PC-3 (cell line): ENCODE data around the gene GDNF. TPM values are rescaled to one million over a fixed set of nuclear protein-coding genes. Genes with fewer than 3 reads are reported as not detected.
"Not testable (repeated sequence)": the region's sequence is repeated elsewhere in the genome, so short reads cannot be mapped to it uniquely, and the experiment has no call there.

ENCODE experiments used
- ATAC-seq: fragments of 200-7000 bp; cut with Tn5 transposase; 2 replicates; pipeline ENCODE4 v1.9.1; 2020; ENCODE audit warnings: mild to moderate bottlenecking, moderate library complexity
- BruUV-seq: library from RNA; stranded (reverse); fragments of 400-500 nt; replicated peaks from 2 replicates; lab custom pipeline; 2021; lab: Mats Ljungman, UMichigan
- CTCF ChIA-PET: fragments of 300-600 bp; sonication (Branson Sonifier 250); formaldehyde crosslinking; loops from one replicate; lab custom pipeline; 2022; ENCODE audit warnings: antibody characterized with exemption; lab: Charles Lee
- POLR2A ChIA-PET: fragments of 300-600 bp; sonication (Branson Sonifier 250); formaldehyde crosslinking; loops from one replicate; lab custom pipeline; 2022; ENCODE audit warnings: antibody characterized with exemption; ENCODE audit not compliant: unreplicated experiment; lab: Charles Lee
- DNase-seq: peaks from one replicate; pipeline ENCODE4 v3.0.0-alpha.2; 2015
- H2AFZ ChIP-seq: fragments of 300-600 bp; sonication (generic); 2 replicates; pipeline ENCODE4 v1.6.0; 2016; ENCODE audit warnings: antibody characterized with exemption, low read length
- H3F3A ChIP-seq: fragments of 300-600 bp; sonication (generic); one replicate; pipeline ENCODE4 v1.6.0; 2017; ENCODE audit warnings: antibody characterized with exemption, low read length, control low read depth, mild to moderate bottlenecking; ENCODE audit not compliant: unreplicated experiment
- H3K27ac ChIP-seq: fragments of 300-600 bp; sonication (generic); 2 replicates; pipeline ENCODE4 v1.5.1; 2016; ENCODE audit warnings: mild to moderate bottlenecking, low read length
- H3K27me3 ChIP-seq: fragments of 300-600 bp; sonication (generic); 2 replicates; pipeline ENCODE4 v1.6.1; 2016; ENCODE audit warnings: low read length, mixed read lengths
- H3K36me3 ChIP-seq: fragments of 300-600 bp; sonication (generic); 2 replicates; pipeline ENCODE4 v1.6.1; 2016; ENCODE audit warnings: low read depth, mixed run types, low read length, mixed read lengths
- H3K4me1 ChIP-seq: fragments of 300-600 bp; sonication (generic); 2 replicates; pipeline ENCODE4 v1.5.1; 2016; ENCODE audit warnings: low read length; ENCODE audit not compliant: insufficient read depth
- H3K4me2 ChIP-seq: fragments of 300-600 bp; sonication (generic); 2 replicates; pipeline ENCODE4 v1.6.0; 2016; ENCODE audit warnings: low read length
- H3K4me3 ChIP-seq: fragments of 300-600 bp; sonication (generic); 2 replicates; pipeline ENCODE4 v1.5.1; 2016; ENCODE audit warnings: mild to moderate bottlenecking, low read length, mixed read lengths
- H3K79me2 ChIP-seq: fragments of 300-600 bp; sonication (generic); 2 replicates; pipeline ENCODE4 v1.6.1; 2017; ENCODE audit warnings: low read length, mixed read lengths
- H3K9ac ChIP-seq: fragments of 300-600 bp; sonication (generic); 2 replicates; pipeline ENCODE4 v1.6.0; 2016; ENCODE audit warnings: mild to moderate bottlenecking, low read length
- H3K9me2 ChIP-seq: fragments of 300-600 bp; sonication (generic); replicated peaks from 2 replicates; pipeline ENCODE4 v1.6.1; 2016; ENCODE audit warnings: mixed run types, low read length, mixed read lengths
- H3K9me3 ChIP-seq: fragments of 300-600 bp; sonication (generic); 2 replicates; pipeline ENCODE4 v1.6.1; 2016; ENCODE audit warnings: low read length, mixed read lengths
- H4K20me1 ChIP-seq: fragments of 300-600 bp; sonication (generic); 2 replicates; pipeline ENCODE4 v1.6.1; 2016; ENCODE audit warnings: low read length, mixed read lengths
- EZH2 ChIP-seq: fragments of 300-600 bp; sonication (generic); IDR thresholded peaks from one replicate; pipeline ENCODE4 v1.6.1; 2017; ENCODE audit warnings: antibody characterized with exemption, mild to moderate bottlenecking, low read length; ENCODE audit not compliant: unreplicated experiment
- EZH2phosphoT487 ChIP-seq: fragments of 300-600 bp; sonication (generic); IDR thresholded peaks from 2 replicates; pipeline ENCODE4 v1.6.1; 2018; ENCODE audit warnings: mild to moderate bottlenecking, antibody characterized with exemption, low read length, borderline replicate concordance
- intact Hi-C: fragments of 100-400 bp; cut with micrococcal nuclease; formaldehyde crosslinking; loops from 2 replicates; pipeline ENCODE4 v1.9.0; 2023
- total RNA-seq: library from RNA; depleted of rRNA; stranded (reverse); fragments of >200 nt; gene quantifications from 2 replicates; pipeline ENCODE4 v1.2.3, GENCODE V29; 2014
- TF ChIP-seq, protein P1 (sequence below): fragments of 300-600 bp; sonication (generic); conservative IDR thresholded peaks from 2 replicates; pipeline ENCODE4 v1.5.1; 2017; ENCODE audit warnings: antibody characterized with exemption, low read depth, mild to moderate bottlenecking, low read length

GDNF gene
- total RNA-seq, 1 experiment from 2014 or later = not detected

DNA sequence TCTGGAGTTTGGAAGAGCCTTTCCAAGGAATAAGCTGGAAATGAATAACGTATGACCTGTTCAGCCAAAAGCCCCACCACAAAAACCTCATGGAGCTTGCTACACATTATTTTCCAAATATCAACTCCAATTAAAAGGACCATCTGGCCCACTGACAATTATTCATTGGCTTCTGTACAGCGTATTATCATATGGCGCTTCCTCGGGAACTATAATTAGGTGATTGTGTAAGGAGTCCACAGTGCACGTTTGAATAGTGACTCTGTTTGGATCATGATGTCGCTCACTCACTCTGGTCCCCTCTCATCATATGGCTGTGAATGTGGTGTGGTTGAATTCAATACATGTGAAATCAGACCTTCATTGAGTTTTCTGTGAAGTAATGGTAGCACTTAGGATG, 52.1 kb downstream of the GDNF start:
- H3K4me3 ChIP-seq = no peak overlapping the region
- BruUV-seq = no TSS peak
- intact Hi-C loops = no loop called here
- H3K9me2 ChIP-seq = no peaks in the 10 kb centered on the region; the same call in 1 of the 2 replicates
- no peak overlapping the region for H3K4me2 ChIP-seq
- ATAC-seq (no peak), DNase-seq (peak; percentile 45)
- TF ChIP-seq, protein P1, sequence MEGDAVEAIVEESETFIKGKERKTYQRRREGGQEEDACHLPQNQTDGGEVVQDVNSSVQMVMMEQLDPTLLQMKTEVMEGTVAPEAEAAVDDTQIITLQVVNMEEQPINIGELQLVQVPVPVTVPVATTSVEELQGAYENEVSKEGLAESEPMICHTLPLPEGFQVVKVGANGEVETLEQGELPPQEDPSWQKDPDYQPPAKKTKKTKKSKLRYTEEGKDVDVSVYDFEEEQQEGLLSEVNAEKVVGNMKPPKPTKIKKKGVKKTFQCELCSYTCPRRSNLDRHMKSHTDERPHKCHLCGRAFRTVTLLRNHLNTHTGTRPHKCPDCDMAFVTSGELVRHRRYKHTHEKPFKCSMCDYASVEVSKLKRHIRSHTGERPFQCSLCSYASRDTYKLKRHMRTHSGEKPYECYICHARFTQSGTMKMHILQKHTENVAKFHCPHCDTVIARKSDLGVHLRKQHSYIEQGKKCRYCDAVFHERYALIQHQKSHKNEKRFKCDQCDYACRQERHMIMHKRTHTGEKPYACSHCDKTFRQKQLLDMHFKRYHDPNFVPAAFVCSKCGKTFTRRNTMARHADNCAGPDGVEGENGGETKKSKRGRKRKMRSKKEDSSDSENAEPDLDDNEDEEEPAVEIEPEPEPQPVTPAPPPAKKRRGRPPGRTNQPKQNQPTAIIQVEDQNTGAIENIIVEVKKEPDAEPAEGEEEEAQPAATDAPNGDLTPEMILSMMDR = no peak
- H3K79me2 ChIP-seq = no peaks in the 10 kb centered on the region
- H3K27ac ChIP-seq = 0 out of 2 replicates have a peak overlapping the region, but pooled peaks have one; percentile 42
- ChIA-PET CTCF (no interaction called here), POLR2A (no interaction called here)
- H3K36me3 ChIP-seq = no peaks in the 10 kb centered on the region
- no peak overlapping the region for H2AFZ ChIP-seq
- peaks cover 13% of the 10 kb centered on the region for H3K4me1 ChIP-seq
- no peaks in the 10 kb centered on the region for H3F3A ChIP-seq
- no peaks in the 10 kb centered on the region for H3K27me3 ChIP-seq
- H4K20me1 ChIP-seq = no peaks in the 10 kb centered on the region
- no peak overlapping the region for H3K9ac ChIP-seq
- no peaks in the 10 kb centered on the region for H3K9me3 ChIP-seq

DNA sequence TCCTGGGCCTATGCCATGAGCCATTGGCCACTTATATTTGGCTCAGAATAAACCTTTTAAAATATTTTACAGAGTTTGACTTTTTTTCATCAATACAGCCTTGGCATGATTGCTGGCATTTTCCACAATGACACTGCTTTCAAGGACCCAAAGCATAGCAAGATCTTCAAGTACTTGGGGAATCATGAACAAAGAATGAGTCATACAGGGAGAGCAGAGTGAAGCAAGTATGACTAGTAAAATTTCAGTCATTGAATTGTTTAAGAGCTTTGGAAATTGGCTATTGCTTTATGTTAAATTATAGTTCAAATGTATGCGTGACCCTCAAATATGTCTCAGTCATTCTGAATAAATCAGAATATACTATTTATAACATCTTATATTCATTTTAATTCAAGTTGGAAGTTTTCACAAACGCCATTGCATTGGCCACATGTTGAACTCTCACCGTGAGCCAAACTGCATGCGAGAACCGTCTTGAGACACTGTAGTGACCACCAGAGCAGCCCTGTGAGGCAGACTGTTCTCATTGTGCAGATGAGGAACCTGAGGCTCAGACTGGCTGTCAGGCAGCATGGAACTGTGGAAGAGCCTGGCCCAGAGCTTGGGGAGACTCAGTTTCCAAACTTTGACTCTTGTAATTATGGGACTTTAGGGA, 52.9 kb downstream of the GDNF start:
- H3K27ac ChIP-seq = peak overlapping the region; percentile 42
- peak; percentile 88 for ATAC-seq
- H2AFZ ChIP-seq = no peak overlapping the region
- DNase-seq = peak; percentile 79
- no TSS peak for BruUV-seq
- H3K9me2 ChIP-seq = no peaks in the 10 kb centered on the region; the same call in 1 of the 2 replicates
- H3K4me2 ChIP-seq = no peak overlapping the region
- no peak overlapping the region for H3K4me3 ChIP-seq
- no peaks in the 10 kb centered on the region for H3F3A ChIP-seq
- no peaks in the 10 kb centered on the region for H3K79me2 ChIP-seq
- TF ChIP-seq EZH2 (no peak), EZH2phosphoT487 (no peak)
- TF ChIP-seq, protein P1 = no peak
- H4K20me1 ChIP-seq = no peaks in the 10 kb centered on the region
- H3K27me3 ChIP-seq = no peaks in the 10 kb centered on the region
- ChIA-PET POLR2A (no interaction called here), CTCF (no interaction called here)
- H3K4me1 ChIP-seq = peaks cover 10% of the 10 kb centered on the region
- intact Hi-C loops = no loop called here
- H3K36me3 ChIP-seq = no peaks in the 10 kb centered on the region
- H3K9me3 ChIP-seq = no peaks in the 10 kb centered on the region
- no peak overlapping the region for H3K9ac ChIP-seq

DNA sequence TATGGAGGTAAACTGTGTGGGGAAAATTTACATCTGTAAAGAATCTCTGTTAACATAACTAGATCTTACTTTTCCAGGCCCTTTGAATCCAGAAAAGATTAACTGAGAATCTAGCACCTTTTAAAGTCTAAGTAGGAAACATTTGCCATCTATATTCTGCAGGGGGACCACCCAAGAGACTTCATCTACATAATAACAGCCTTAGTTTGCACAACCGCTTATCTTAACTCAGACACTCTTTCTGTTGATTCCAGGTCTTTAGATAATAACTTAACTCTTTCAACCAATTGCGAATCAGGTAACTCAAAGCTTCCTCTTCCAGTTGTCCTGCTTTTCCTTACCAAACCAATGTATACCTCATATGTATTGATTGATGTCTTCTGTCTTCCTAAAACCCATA, 53.4 kb downstream of the GDNF start:
- intact Hi-C loops = no loop called here
- CTCF ChIA-PET = no interaction called here
- no peak for ATAC-seq

DNA sequence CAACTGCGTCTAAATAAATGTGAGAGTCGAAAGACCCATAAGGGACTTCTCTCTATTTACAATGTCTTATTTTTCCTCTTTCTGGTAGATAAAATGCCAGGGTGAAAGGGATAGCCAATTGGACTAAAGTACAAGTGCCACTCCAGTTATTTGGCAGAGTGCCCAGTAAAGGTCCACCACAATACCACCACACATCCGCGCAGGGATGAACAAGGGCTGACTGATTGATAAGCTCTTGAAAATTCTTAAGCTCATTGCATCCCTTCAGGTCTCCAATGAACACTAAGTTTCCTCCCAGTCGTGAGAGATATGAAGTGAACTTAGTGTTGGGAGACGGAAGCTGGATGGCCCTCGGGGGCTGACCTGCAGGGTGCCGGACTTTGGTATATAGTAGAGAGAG, 58.4 kb downstream of the GDNF start:
- H3K79me2 ChIP-seq, H3K9me3 ChIP-seq, ATAC-seq, POLR2A ChIA-PET, H3K36me3 ChIP-seq, H3K27ac ChIP-seq, H3F3A ChIP-seq, H3K4me2 ChIP-seq, H4K20me1 ChIP-seq, H3K4me1 ChIP-seq, intact Hi-C loops, CTCF ChIA-PET, H3K4me3 ChIP-seq, H3K9ac ChIP-seq, H3K9me2 ChIP-seq, H2AFZ ChIP-seq, BruUV-seq, H3K27me3 ChIP-seq, DNase-seq: not testable (repeated sequence)

More for the DNA sequence above, 53.4 kb downstream of the GDNF start:
- H3K9ac ChIP-seq = no peak overlapping the region
- BruUV-seq = no TSS peak
- H4K20me1 ChIP-seq = no peaks in the 10 kb centered on the region
- H3K9me2 ChIP-seq = no peaks in the 10 kb centered on the region; the same call in 1 of the 2 replicates
- no peak overlapping the region for H3K4me2 ChIP-seq
- H3K4me1 ChIP-seq = peaks cover 10% of the 10 kb centered on the region
- H2AFZ ChIP-seq = no peak overlapping the region
- H3K27ac ChIP-seq = no peak overlapping the region
- no peak overlapping the region for H3K4me3 ChIP-seq
- TF ChIP-seq, protein P1 = no peak
- no peaks in the 10 kb centered on the region for H3K27me3 ChIP-seq
- H3F3A ChIP-seq = no peaks in the 10 kb centered on the region
- no peak for DNase-seq
- POLR2A ChIA-PET = no interaction called here
- no peaks in the 10 kb centered on the region for H3K36me3 ChIP-seq
- H3K9me3 ChIP-seq = no peaks in the 10 kb centered on the region
- no peaks in the 10 kb centered on the region for H3K79me2 ChIP-seq
